K562 (cell line): Measurements from ENCODE around the gene CORT. TPM values are rescaled to one million over a fixed set of nuclear protein-coding genes. Genes with fewer than 3 reads are reported as not detected.
A peak's percentile ranks its signal among the peaks of the same experiment; 100 is the strongest.

Experiments used
- GATA2 ChIP-seq: sonication (generic); formaldehyde crosslinking; IDR thresholded peaks from 2 replicates; pipeline ENCODE4 v1.4.0; 2020; ENCODE audit warnings: mild to moderate bottlenecking, missing genetic modification reagents
- KAT7 ChIP-seq: sonication (generic); formaldehyde crosslinking; IDR thresholded peaks from 2 replicates; pipeline ENCODE4 v1.8.0; 2022; ENCODE audit warnings: missing genetic modification reagents, mild to moderate bottlenecking, borderline replicate concordance
- MGA ChIP-seq: fragments of 450-650 bp; IDR thresholded peaks from 2 replicates; pipeline ENCODE4 v1.6.1; 2016; ENCODE audit warnings: mild to moderate bottlenecking, moderate library complexity
- MLLT1 ChIP-seq, 2 experiments: fragments of 450-650 bp; IDR thresholded peaks; 2 replicates each; pipeline ENCODE4 v1.6.1; 2016
- PHF20 ChIP-seq: fragments of 450-650 bp; IDR thresholded peaks from 2 replicates; pipeline ENCODE4 v1.6.1; 2018; ENCODE audit not compliant: partially characterized antibody
- TAF9B ChIP-seq: fragments of 450-650 bp; IDR thresholded peaks from 2 replicates; pipeline ENCODE4 v1.6.1; 2018; ENCODE audit warnings: mild to moderate bottlenecking; ENCODE audit not compliant: partially characterized antibody
- TAL1 ChIP-seq: fragments of 450-650 bp; IDR thresholded peaks from 2 replicates; pipeline ENCODE4 v1.6.1; 2016; ENCODE audit warnings: mild to moderate bottlenecking
- THAP7 ChIP-seq: fragments of 250-450 bp; sonication (Bioruptor Pico); IDR thresholded peaks from 2 replicates; pipeline ENCODE4 v1.5.0; 2021
- ZBTB33 ChIP-seq: sonication (generic); formaldehyde crosslinking; IDR thresholded peaks from 2 replicates; pipeline ENCODE4 v1.8.1; 2023; ENCODE audit warnings: mild to moderate bottlenecking, missing genetic modification reagents
- ZBTB43 ChIP-seq: sonication (generic); formaldehyde crosslinking; IDR thresholded peaks from 2 replicates; pipeline ENCODE4 v1.8.0; 2023; ENCODE audit warnings: mild to moderate bottlenecking, missing genetic modification reagents
- polyA plus RNA-seq, 8 experiments: library from polyadenylated mRNA; depleted of rRNA in 4 of 8; stranded (reverse) in 5 of 8; unstranded in 3 of 8; fragments of >200 nt; fragmentation: Nextera tagmentation in 2 of 8; fragmentation: Illumina TruSeq in 1 of 8; extraction: Ambion mirVana in 2 of 8; extraction: Trizol in 1 of 8; gene quantifications; 2 replicates each; pipeline versions ENCODE4 v1.2.1 to v1.2.3, GENCODE V29; 2011 to 2014; ENCODE audit warnings: inconsistent platforms in 1 of 8, missing spikeins in 1 of 8
- total RNA-seq, 7 experiments: library from RNA; depleted of rRNA in 6 of 7; stranded (reverse); fragments of >200 nt in 6 of 7; fragmentation: Illumina TruSeq in 2 of 7; extraction: Trizol in 2 of 7; gene quantifications; 2 replicates each; pipeline versions ENCODE4 v1.2.1 to v1.2.3, GENCODE V29; 2011 to 2021; ENCODE audit warnings: low replicate concordance in 1 of 7

CORT gene
- total and polyA plus RNA-seq, 9 of the 15 experiments (the other 6 are each of a cell fraction or from before 2014, with no cell fraction given) = 0.08 to 0.54 (median 0.13) TPM; not detected in 5

GRCh38 chr1:10459184-10459583, 9.4 kb downstream of the CORT start (continued):
- 0 out of 2 replicates have a peak, but pooled peaks have one; percentile 13 for TF ChIP-seq ZBTB33 (CRISPR knock-in tag)
- peak; percentile 87 for TF ChIP-seq MGA
- TF ChIP-seq TAF9B = no peak
- 0 out of 2 replicates have a peak, but pooled peaks have one; percentile 28 for TF ChIP-seq GATA2 (CRISPR knock-in tag)
- TF ChIP-seq TAL1 = peak; percentile 55
- TF ChIP-seq PHF20 = no peak
- TF ChIP-seq ZBTB43 (CRISPR knock-in tag) = no peak
- TF ChIP-seq MLLT1 (IDR thresholded peaks at IDR 0.05) = peak in 1 of 2 experiments; percentile 92; a peak in 2 of 4 replicates
- TF ChIP-seq KAT7 (CRISPR knock-in tag) = no peak
- no peak for TF ChIP-seq THAP7 (CRISPR knock-in tag)
